Transverse colon (tissue), 4 donors: ENCODE results near the gene PCDHGA8. TPM values are rescaled to one million over a fixed set of nuclear protein-coding genes. Genes with fewer than 3 reads are reported as not detected.
"Not testable (repeated sequence)": the region's sequence is repeated elsewhere in the genome, so short reads cannot be mapped to it uniquely, and the experiment has no call there.

Experiments
- DNase-seq: peaks from one replicate; pipeline ENCODE4 v3.0.0-alpha.2; 2019
- H3K27ac ChIP-seq, 4 donors: fragments of 200-600 bp; sonication (generic); 2 replicates each; pipeline ENCODE4 v1.5.1; 2016 to 2018; ENCODE audit warnings: inconsistent platforms in 4 of 4
- H3K27me3 ChIP-seq: fragments of 200-600 bp; sonication (generic); 2 replicates; pipeline ENCODE4 v1.5.1; 2017; ENCODE audit warnings: inconsistent platforms
- H3K36me3 ChIP-seq, 4 donors: fragments of 200-600 bp; sonication (generic); 2 replicates each; pipeline ENCODE4 v1.5.1; 2017 to 2019; ENCODE audit warnings: inconsistent platforms in 4 of 4
- H3K4me1 ChIP-seq, 4 donors: fragments of 200-600 bp; sonication (generic); 2 replicates each; pipeline ENCODE4 v1.5.1; 2017 to 2020; ENCODE audit warnings: inconsistent platforms in 4 of 4
- H3K4me3 ChIP-seq, 4 donors: fragments of 200-600 bp; sonication (generic); 1 replicate in 1 of 4; 2 replicates in 3 of 4; pipeline versions ENCODE4 v1.5.1 to v1.6.1; 2017 to 2019; ENCODE audit warnings: inconsistent platforms in 4 of 4
- H3K9me3 ChIP-seq, 2 donors: fragments of 200-600 bp; sonication (generic); 2 replicates each; pipeline ENCODE4 v1.5.1; 2017 to 2019; ENCODE audit warnings: inconsistent platforms in 2 of 2
- CTCF ChIP-seq, 5 experiments: fragments of 200-600 bp in 3 of 5; fragments of 450-650 bp in 2 of 5; sonication (generic) in 3 of 5; IDR thresholded peaks; 1 replicate in 2 of 5; 2 replicates in 3 of 5; pipeline ENCODE4 v1.5.1; 2016 to 2017; ENCODE audit warnings: antibody characterized with exemption in 5 of 5, inconsistent platforms in 3 of 5, mild to moderate bottlenecking in 2 of 5, moderate library complexity in 1 of 5
- EP300 ChIP-seq: sonication (generic); formaldehyde crosslinking; IDR thresholded peaks from one replicate; pipeline ENCODE4 v1.6.1; 2017; ENCODE audit warnings: antibody characterized with exemption, low read depth
- POLR2A ChIP-seq: fragments of 450-650 bp; IDR thresholded peaks from one replicate; pipeline ENCODE4 v1.6.1; 2016; ENCODE audit warnings: antibody characterized with exemption, mild to moderate bottlenecking, moderate library complexity
- POLR2AphosphoS5 ChIP-seq, 3 donors: sonication (generic); formaldehyde crosslinking; IDR thresholded peaks; one replicate each; pipeline ENCODE4 v1.6.1; 2016; ENCODE audit warnings: antibody characterized with exemption in 3 of 3
- WGBS, 2 donors: methylation state at CpG; one replicate each; pipeline ENCODE4 v1.1.5; 2018; ENCODE audit warnings: low coverage in 1 of 2; 5-methylcytosine and 5-hydroxymethylcytosine counted together
- in situ Hi-C, 4 donors: fragments of 200-750 bp; cut with MboI; loops; one replicate each; pipeline versions ENCODE4 v1.15.0 to v1.15.1; 2017; ENCODE audit warnings: low sequenced_read_pairs in 3 of 4, low pct_ligation_motif_present in 1 of 4, low pct_unique_long_range_greater_than_20kb in 1 of 4
- intact Hi-C: fragments of 100-400 bp; cut with DNase I; formaldehyde crosslinking; loops from one replicate; pipeline ENCODE4 v1.15.1; 2023; ENCODE audit warnings: low total_unique reads
- total RNA-seq, 4 donors: library from RNA; depleted of rRNA; stranded (reverse); fragments of >200 nt; gene quantifications; one replicate each; pipeline ENCODE4 v1.1.0, GENCODE V29; 2016

PCDHGA8 gene
- total RNA-seq, 4 donors from 2014 or later, result 1.5 to 11.5 (median 2.5) TPM

GRCh38 chr5:141431286-141431685 is 38.9 kb downstream of the PCDHGA8 start:
- no peak for TF ChIP-seq POLR2A
- TF ChIP-seq CTCF (IDR thresholded peaks at IDR 0.05), result no peak
- TF ChIP-seq POLR2AphosphoS5 (IDR thresholded peaks at IDR 0.05), result no peak
- no peak for TF ChIP-seq EP300
- Histone ChIP-seq H3K4me3 (peak overlapping the region in 1 of 4 donors; percentile 16), H3K4me1 (no peaks in the 10 kb centered on the region), H3K27ac (no peak overlapping the region), H3K27me3 (no peaks in the 10 kb centered on the region), H3K9me3 (peaks cover 90 to 93% of the 10 kb centered on the region in 2 donors), H3K36me3 (no peaks in the 10 kb centered on the region)
- no peak for DNase-seq
- in situ Hi-C loops (no loop called here), intact Hi-C loops (no loop called here)
- 57% methylated on average over 37 of the region's 37 CpGs; no CpG with 5 or more reads in 1 of the 2 donors for WGBS, 2 donors

GRCh38 chr5:141432308-141432707 is 39.9 kb downstream of the PCDHGA8 start:
- H3K4me1 ChIP-seq, in situ Hi-C loops, H3K36me3 ChIP-seq, H3K4me3 ChIP-seq, H3K27me3 ChIP-seq, intact Hi-C loops, DNase-seq, H3K27ac ChIP-seq: not testable (repeated sequence)
- WGBS, 2 donors, result 74% methylated on average over 36 of the region's 38 CpGs; no CpG with 5 or more reads in 1 of the 2 donors
- peaks cover 81 to 91% of the 10 kb centered on the region in 2 donors for H3K9me3 ChIP-seq

GRCh38 chr5:141432726-141433125 is 40.3 kb downstream of the PCDHGA8 start:
- H3K27ac ChIP-seq, H3K27me3 ChIP-seq, H3K4me3 ChIP-seq, DNase-seq, intact Hi-C loops, in situ Hi-C loops, H3K36me3 ChIP-seq, H3K4me1 ChIP-seq: not testable (repeated sequence)
- H3K9me3 ChIP-seq, result peaks cover 77 to 89% of the 10 kb centered on the region in 2 donors
- 55 to 56% methylated on average over 8 to 24 of the region's 29 CpGs for WGBS, 2 donors

GRCh38 chr5:141434006-141434405 is 41.6 kb downstream of the PCDHGA8 start:
- TF ChIP-seq EP300, result no peak
- TF ChIP-seq POLR2A, result no peak
- no peak for TF ChIP-seq CTCF (IDR thresholded peaks at IDR 0.05)
- no peak for TF ChIP-seq POLR2AphosphoS5 (IDR thresholded peaks at IDR 0.05)
- Histone ChIP-seq H3K9me3 (peaks cover 65 to 83% of the 10 kb centered on the region in 2 donors), H3K4me1 (no peaks in the 10 kb centered on the region), H3K4me3 (no peak overlapping the region), H3K27me3 (no peaks in the 10 kb centered on the region), H3K36me3 (no peaks in the 10 kb centered on the region), H3K27ac (no peak overlapping the region)
- 74% methylated on average over 2 of the region's 2 CpGs for WGBS, 2 donors
- in situ Hi-C loops, result no loop called here
- intact Hi-C loops, result no loop called here
- DNase-seq, result no peak

GRCh38 chr5:141437221-141437620 is 44.8 kb downstream of the PCDHGA8 start:
- H3K27me3 ChIP-seq, result no peaks in the 10 kb centered on the region
- no peak overlapping the region for H3K4me3 ChIP-seq
- no peak for TF ChIP-seq CTCF (IDR thresholded peaks at IDR 0.05)
- no peak for TF ChIP-seq POLR2A
- no peak for TF ChIP-seq EP300
- no peak for TF ChIP-seq POLR2AphosphoS5 (IDR thresholded peaks at IDR 0.05)
- WGBS, 2 donors, result 80 to 94% methylated on average over 2 of the region's 2 CpGs
- in situ Hi-C loops, result no loop called here
- H3K4me1 ChIP-seq, result no peaks in the 10 kb centered on the region
- H3K27ac ChIP-seq, result no peak overlapping the region
- H3K9me3 ChIP-seq, result peaks cover 58 to 76% of the 10 kb centered on the region in 2 donors
- no peak for DNase-seq
- no peaks in the 10 kb centered on the region for H3K36me3 ChIP-seq
- intact Hi-C loops, result no loop called here
